Rectal smooth muscle tissue (tissue), 1 donor: ENCODE measurements around the gene EPS8L2.
A peak's percentile ranks its signal among the peaks of the same experiment; 100 is the strongest.
"Not testable (repeated sequence)": the region's sequence is repeated elsewhere in the genome, so short reads cannot be mapped to it uniquely, and the experiment has no call there.

Source experiments
- H3K27ac ChIP-seq: one replicate; pipeline ENCODE4 v1.7.0; 2013; ENCODE audit warnings: low read depth, low read length, inconsistent platforms
- H3K27me3 ChIP-seq: one replicate; pipeline ENCODE4 v1.7.0; 2013; ENCODE audit warnings: low read length; ENCODE audit not compliant: control insufficient read depth, insufficient read depth
- H3K36me3 ChIP-seq: one replicate; pipeline ENCODE4 v1.7.0; 2013; ENCODE audit warnings: low read length; ENCODE audit not compliant: control insufficient read depth, insufficient read depth
- H3K4me1 ChIP-seq: one replicate; pipeline ENCODE4 v1.7.0; 2013; ENCODE audit warnings: low read length; ENCODE audit not compliant: control insufficient read depth, insufficient read depth
- H3K4me3 ChIP-seq: one replicate; pipeline ENCODE4 v1.7.0; 2013; ENCODE audit warnings: low read length
- H3K9ac ChIP-seq: one replicate; pipeline ENCODE4 v1.7.0; 2013; ENCODE audit warnings: low read length

Gene EPS8L2

DNA sequence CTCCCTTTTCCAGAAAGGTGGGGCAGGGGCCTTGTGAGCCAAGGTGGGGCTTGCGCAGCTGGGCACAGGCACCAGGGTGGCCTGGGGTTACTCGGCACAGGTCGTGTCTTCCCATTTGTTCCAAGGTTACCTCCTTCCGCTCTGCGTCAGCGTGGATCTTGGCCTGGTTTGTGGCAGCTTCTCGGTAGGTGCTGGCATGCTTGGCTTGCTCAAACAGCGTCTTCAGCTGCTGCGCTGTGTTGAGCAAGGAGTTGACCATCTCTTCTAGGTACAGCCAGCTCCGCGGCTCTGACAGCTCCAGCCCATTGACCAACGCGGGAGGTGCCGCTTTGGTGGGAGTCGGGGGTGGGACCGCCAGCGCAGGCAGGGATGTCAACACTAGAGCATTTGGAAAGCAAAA lies 31.6 kb upstream of the EPS8L2 start:
- Histone ChIP-seq H3K27me3 (no peaks in the 10 kb centered on the region), H3K4me3 (no peak overlapping the region), H3K9ac (no peak overlapping the region), H3K27ac (no peak overlapping the region), H3K4me1 (no peaks in the 10 kb centered on the region), H3K36me3 (peaks cover 16% of the 10 kb centered on the region)

DNA sequence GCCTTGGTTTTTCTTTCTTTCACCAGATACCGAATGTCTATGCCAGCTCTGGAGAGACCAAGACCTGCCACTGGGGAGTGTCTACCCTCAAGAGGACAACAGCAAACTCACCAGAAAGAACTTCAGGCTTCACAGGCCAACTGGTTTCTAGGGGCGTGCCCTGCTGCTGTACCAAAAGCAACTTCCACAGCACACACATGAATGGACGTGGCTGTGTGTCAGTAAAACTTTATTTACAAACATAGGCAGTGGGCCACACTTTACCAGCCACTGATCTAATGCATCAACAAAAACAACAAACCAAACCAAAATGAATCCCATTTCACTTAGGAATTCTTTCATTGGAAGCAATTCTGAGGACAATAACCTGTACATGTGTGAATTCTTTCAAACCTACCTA lies 27.7 kb upstream of the EPS8L2 start:
- H3K4me3 ChIP-seq, result no peak overlapping the region
- no peaks in the 10 kb centered on the region for H3K27me3 ChIP-seq
- peaks cover 18% of the 10 kb centered on the region for H3K36me3 ChIP-seq
- no peak overlapping the region for H3K9ac ChIP-seq
- H3K27ac ChIP-seq, result no peak overlapping the region
- H3K4me1 ChIP-seq, result no peaks in the 10 kb centered on the region

DNA sequence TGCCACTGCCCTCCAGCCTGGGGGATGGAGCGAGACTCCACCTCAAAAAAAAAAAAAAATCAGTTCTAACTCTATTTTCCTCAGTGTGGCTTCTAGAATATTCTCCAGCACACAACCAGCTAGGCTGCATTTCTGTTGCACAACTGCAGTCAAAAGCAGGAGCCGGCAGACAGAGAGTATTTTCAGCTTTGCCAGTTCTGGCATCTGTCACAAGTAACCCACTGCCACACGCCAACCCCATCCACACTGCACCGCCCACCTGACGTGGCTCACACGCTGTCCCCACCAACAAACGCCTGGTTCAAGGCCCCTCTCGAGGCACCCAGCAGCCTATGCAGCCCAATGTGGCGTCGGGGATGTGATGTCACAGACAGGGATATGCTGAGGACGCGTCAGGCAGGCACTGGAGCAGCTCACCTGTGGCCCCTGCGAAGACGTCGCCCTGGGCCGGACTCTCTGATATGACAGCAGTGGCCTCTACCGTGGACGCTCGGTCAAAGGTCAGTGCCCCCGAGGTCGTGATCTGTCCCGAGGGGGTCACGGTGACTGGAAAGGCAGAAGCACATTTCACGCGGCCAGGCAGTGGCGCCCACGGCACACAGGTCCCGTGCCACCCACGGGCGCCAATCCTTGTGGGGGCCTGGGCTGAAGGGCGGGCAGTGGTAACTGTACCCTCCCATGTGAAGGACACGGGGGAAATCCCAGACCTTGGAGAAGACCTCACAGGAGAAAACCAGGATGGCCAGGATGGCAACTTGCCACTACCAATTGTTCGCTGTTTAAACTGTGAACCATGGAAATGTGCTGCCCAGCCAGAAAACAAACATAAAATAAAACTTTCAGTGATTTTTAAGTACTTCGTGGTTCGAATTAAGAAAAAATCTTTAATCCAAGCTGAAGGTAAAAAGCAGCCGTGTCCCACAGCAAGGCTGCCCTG lies 26.5 kb upstream of the EPS8L2 start:
- Histone ChIP-seq H3K4me3 (no peak overlapping the region), H3K4me1 (no peaks in the 10 kb centered on the region), H3K9ac (no peak overlapping the region), H3K27ac (no peak overlapping the region), H3K27me3 (no peaks in the 10 kb centered on the region), H3K36me3 (peaks cover 11% of the 10 kb centered on the region)

DNA sequence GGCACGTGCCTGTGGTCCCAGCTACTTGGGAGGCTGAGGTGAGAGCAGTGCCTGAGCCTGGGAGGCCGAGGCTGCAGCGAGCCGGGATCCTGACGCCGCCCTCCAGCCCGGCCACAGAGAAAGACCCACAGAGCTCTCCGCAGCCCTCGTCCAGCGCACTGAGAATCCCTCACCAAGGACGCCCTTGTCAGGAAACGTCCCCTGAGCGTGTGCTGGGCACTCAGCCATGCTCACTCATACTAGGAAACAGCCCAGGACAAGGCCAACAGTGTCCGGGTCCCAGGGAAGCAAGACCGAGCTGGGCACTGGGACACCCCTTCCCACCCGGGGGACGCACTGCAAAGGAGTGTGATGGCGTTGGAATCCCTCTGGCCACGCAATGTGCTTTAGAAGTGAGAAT lies 25.6 kb upstream of the EPS8L2 start:
- no peak overlapping the region for H3K27ac ChIP-seq

DNA sequence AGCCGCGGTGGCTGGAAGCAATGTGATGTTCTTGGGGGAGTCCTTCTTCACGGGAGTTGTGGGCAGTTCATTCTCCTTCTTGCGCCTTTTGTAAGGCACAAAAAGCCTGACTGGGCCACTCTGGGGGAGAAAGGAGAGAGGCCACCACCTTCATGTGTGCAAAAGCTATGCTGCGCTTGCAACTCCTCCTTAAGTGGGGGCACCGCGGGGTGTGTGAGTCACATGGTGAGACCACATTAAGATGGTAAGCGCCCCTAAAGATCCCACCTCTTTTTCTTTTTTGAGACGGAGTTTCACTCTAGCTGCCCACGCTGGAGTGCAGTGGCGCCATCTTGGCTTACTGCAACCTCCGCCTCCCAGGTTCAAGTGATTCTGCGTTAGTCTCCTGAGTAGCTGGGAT lies 25.1 kb upstream of the EPS8L2 start:
- H3K27ac ChIP-seq, result no peak overlapping the region
- H3K4me3 ChIP-seq, result no peak overlapping the region
- no peak overlapping the region for H3K9ac ChIP-seq
- H3K27me3 ChIP-seq, result no peaks in the 10 kb centered on the region
- no peaks in the 10 kb centered on the region for H3K4me1 ChIP-seq
- H3K36me3 ChIP-seq, result peaks cover 13% of the 10 kb centered on the region

More for the DNA sequence above, 25.6 kb upstream of the EPS8L2 start:
- Histone ChIP-seq H3K4me3 (no peak overlapping the region), H3K4me1 (no peaks in the 10 kb centered on the region), H3K36me3 (peaks cover 13% of the 10 kb centered on the region), H3K27me3 (no peaks in the 10 kb centered on the region), H3K9ac (no peak overlapping the region)

DNA sequence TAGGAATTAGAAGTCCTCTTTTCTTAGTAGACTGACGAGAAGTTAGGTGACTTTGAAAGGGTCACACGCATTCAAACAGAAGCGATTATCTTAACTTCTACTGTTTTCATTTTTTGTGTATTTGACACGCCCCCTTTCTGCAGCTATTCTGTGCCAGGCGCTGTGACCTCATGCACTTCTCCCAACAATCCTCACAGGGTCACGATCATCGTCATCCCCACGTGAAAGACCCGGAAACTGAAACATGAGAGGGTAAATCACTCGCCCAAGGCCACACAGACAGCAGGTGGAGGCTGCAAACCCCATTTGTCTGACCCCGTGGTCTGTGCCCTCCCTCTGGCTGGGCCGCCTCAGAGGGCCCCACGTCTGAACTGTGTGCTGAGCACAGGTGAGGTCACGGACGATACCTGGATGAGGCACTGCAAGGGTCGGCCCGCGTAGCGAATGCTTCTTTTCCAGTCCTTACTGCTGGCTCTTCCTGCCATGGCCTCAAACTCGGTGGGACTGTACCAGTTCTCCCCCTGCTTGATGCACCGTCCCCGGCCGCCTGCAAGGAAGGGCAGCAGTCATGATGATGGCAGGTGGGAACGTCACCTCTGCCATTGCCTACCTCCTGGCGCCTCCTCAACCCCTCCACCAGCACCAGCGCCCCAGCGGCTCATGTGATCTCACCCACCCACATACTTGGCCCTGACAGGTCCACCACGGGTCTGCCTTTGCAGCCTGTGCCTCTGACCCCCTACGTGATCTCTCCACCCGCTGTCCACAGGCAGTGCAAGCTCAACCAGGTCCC lies 19.4 kb upstream of the EPS8L2 start:
- no peak overlapping the region for H3K4me3 ChIP-seq
- H3K27ac ChIP-seq, result no peak overlapping the region
- no peaks in the 10 kb centered on the region for H3K27me3 ChIP-seq
- no peak overlapping the region for H3K9ac ChIP-seq
- peaks cover 17% of the 10 kb centered on the region for H3K36me3 ChIP-seq
- no peaks in the 10 kb centered on the region for H3K4me1 ChIP-seq

DNA sequence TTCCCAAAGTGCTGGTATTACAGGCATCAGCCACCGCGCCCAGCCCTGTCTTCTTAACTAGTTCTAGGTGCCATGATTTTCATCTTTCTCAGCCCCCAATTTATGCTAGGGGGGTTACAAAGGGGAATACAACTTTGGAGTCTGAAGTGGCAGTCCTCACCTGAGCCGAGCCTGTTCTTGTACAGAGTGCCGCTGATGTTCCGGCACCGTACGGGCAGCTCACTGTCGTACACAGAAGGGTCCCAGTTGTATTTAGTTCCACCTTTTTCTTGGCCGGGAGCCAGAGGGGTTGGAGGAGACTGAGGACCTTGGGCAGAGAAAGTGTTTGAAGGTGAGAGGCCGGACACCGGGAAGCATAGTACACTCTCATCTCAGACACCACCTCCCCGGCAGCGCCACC lies 18.3 kb upstream of the EPS8L2 start:
- H3K9ac ChIP-seq, result no peak overlapping the region
- no peaks in the 10 kb centered on the region for H3K27me3 ChIP-seq
- peaks cover 17% of the 10 kb centered on the region for H3K36me3 ChIP-seq
- no peak overlapping the region for H3K27ac ChIP-seq
- H3K4me3 ChIP-seq, result no peak overlapping the region
- no peaks in the 10 kb centered on the region for H3K4me1 ChIP-seq

DNA sequence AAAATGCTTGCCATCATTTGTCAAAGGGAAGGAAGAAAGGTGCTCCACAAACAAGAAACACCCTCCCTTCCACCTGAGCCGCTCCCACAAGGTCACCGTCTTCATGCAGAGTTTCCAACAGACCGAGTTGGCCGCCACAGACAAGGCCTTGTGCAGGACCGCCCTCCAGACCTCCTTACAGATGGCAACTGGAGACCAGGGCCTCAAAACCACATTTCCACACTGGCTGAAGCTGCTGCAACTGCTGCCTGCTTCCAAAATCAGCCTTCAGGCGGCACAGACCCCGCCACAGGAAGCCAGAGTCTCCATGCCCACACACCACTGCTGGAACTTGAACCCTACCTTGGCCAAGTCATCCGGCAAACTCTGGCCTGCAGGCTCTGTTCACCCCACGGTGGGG lies 17.4 kb upstream of the EPS8L2 start:
- H3K4me1 ChIP-seq, result no peaks in the 10 kb centered on the region
- no peak overlapping the region for H3K27ac ChIP-seq

DNA sequence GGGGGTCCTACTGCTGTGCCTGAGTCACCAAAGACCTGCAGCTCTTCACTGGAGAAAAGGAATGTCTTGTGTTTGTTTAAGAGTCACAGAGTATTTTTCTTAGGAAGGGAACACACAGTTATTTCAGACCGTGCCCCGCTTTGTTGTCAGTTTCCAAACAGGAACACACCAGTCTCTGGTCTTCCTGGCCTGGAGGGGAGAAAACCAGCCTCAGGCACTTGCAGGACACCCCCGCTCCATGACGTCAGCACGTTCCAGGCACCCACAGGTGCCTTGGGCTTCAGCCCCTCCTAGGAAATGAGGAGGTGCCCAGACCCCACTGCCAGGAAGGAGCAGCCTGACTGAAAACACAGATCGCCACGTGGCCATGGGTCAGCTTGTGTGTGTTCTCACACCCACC lies 16.4 kb upstream of the EPS8L2 start:
- H3K36me3 ChIP-seq, result peaks cover 16% of the 10 kb centered on the region
- no peak overlapping the region for H3K27ac ChIP-seq
- no peaks in the 10 kb centered on the region for H3K4me1 ChIP-seq
- no peaks in the 10 kb centered on the region for H3K27me3 ChIP-seq
- H3K9ac ChIP-seq, result no peak overlapping the region
- H3K4me3 ChIP-seq, result no peak overlapping the region

More for the DNA sequence above, 17.4 kb upstream of the EPS8L2 start:
- no peak overlapping the region for H3K4me3 ChIP-seq
- H3K36me3 ChIP-seq, result peaks cover 17% of the 10 kb centered on the region
- no peaks in the 10 kb centered on the region for H3K27me3 ChIP-seq
- H3K9ac ChIP-seq, result no peak overlapping the region

DNA sequence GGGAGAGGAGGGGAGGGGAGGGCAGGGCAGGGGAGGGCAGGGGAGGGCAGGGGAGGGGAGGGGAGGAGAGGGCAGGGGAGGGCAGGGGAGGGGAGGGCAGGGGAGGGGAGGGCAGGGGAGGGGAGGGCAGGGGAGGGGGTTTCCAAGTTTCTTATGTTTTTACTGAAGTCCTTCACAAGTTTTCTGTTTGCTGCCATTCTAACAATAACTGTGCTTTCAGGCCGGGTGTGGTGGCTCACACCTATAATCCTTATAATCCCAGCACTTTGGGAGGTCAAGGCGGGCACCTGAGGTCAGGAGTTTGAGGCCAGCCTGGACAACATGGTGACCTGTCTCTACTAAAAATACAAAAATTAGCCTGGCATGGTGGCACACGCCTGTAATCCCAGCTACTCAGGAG lies 15.8 kb upstream of the EPS8L2 start:
- H3K36me3 ChIP-seq, result peaks cover 15% of the 10 kb centered on the region
- not testable (repeated sequence) for H3K27ac ChIP-seq, H3K4me3 ChIP-seq, H3K9ac ChIP-seq, H3K27me3 ChIP-seq, H3K4me1 ChIP-seq

DNA sequence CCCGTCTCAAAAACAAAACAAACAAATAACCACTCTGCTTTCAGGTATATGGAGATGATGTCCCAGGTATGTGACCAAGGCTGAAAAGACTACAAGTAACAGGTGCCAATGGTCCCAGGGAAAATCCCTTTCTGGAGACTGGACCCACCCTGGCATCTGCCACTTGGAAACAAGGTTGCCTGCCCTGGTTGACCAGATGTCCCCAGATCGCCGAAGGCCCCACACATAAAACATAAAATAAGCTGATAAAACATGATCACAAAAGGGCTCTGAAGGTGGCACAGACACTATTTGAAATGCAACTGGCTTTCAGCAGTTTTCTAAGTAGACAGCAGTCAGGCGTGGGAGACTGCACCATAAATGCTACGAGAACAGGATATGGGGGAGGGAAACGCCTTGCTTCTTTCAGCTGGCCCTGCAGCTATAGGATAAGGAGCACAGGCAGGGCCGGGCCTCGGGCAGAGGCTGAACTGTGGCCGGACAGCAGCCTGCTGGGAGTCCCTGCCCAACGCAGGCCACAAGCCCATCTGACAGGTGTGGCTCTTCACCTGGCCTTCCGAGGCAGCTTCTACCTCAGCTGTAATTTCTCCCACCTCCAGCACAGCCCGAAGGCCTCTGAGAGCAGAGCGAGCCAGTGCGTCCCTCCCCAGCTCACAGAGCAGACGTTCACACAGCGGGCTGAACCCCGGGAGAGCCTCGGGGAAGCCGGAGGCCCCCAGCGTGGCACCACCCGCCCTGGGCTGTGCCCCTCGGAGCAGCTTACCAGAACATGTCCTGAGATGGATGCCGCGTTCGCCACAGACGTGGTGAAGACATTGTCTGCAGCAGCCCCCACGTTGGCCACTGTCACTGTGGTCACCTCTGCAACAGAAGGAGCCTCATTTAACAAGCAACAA lies 15.0 kb upstream of the EPS8L2 start:
- H3K36me3 ChIP-seq, result peaks cover 15% of the 10 kb centered on the region
- H3K27ac ChIP-seq, result no peak overlapping the region
- no peak overlapping the region for H3K4me3 ChIP-seq

More for the DNA sequence above, 15.0 kb upstream of the EPS8L2 start:
- Histone ChIP-seq H3K9ac (peak overlapping the region; percentile 21), H3K27me3 (no peaks in the 10 kb centered on the region), H3K4me1 (no peaks in the 10 kb centered on the region)
